Vagina (tissue), 2 donors: Measurements from ENCODE around the gene SHROOM4.

Experiments
- CTCF ChIP-seq, 3 experiments: fragments of 450-650 bp in 2 of 3; fragments of 200-600 bp in 1 of 3; sonication (generic) in 1 of 3; IDR thresholded peaks; one replicate each; pipeline ENCODE4 v1.5.1; 2017 to 2019; ENCODE audit warnings: antibody characterized with exemption in 3 of 3, mild to moderate bottlenecking in 2 of 3, moderate library complexity in 2 of 3
- POLR2A ChIP-seq, 2 donors: fragments of 450-650 bp; IDR thresholded peaks; one replicate each; pipeline ENCODE4 v1.6.1; 2017; ENCODE audit warnings: antibody characterized with exemption in 2 of 2, mild to moderate bottlenecking in 2 of 2, moderate library complexity in 2 of 2
- POLR2AphosphoS5 ChIP-seq, 2 donors: sonication (generic); formaldehyde crosslinking; IDR thresholded peaks; one replicate each; pipeline ENCODE4 v1.9.0; 2017; ENCODE audit warnings: antibody characterized with exemption in 2 of 2, mild to moderate bottlenecking in 2 of 2, low read depth in 1 of 2; ENCODE audit not compliant: insufficient read depth in 1 of 2

GRCh38 chrX:50700921-50701320 is 113.1 kb downstream of the SHROOM4 start:
- TF ChIP-seq CTCF (IDR thresholded peaks at IDR 0.05), result no peak
- no peak for TF ChIP-seq POLR2AphosphoS5 (IDR thresholded peaks at IDR 0.05; ENCODE audit: insufficient read depth in 1 of 2, low read depth in 1 of 2)
- TF ChIP-seq POLR2A (IDR thresholded peaks at IDR 0.05), result no peak
